Stimulated activated CD4-positive, alpha-beta T cell treated with anti-CD3 and anti-CD28 coated beads, Interleukin-4, amount 100 ng/mL, for 48 hours (primary cell): ENCODE results near the gene GOLGA8N.
"Not testable (repeated sequence)": the region's sequence is repeated elsewhere in the genome, so short reads cannot be mapped to it uniquely, and the experiment has no call there.

Experiments
- DNase-seq, 2 donors: peaks; one replicate each; pipeline ENCODE4 v3.0.0-alpha.2; 2020; ENCODE audit warnings: low read depth in 2 of 2

Gene GOLGA8N

DNA sequence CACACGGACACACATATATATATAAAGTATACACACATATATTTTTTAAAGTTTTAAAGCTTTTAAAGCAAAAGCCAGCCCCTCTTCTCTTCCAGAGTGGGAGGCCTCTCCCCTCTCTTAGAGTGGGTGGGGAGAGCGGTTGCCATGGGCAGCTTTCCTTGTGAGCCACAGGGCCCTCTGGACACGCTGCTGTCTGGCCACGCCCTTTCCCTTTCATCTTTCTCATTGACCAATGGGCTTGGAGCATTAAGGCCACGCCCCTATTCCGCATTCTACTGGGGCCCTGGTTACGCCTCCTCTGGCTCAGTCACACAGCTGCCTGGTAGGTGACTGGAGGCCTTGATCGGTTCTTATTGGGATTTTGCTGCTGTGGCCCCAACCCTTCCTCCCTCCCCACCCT, at the start of gene GOLGA8N:
Gene GOLGA8N, plus strand, starts transcription at position 306 of the 400 bp plus-strand sequence.
- DNase-seq = not testable (repeated sequence)

DNA sequence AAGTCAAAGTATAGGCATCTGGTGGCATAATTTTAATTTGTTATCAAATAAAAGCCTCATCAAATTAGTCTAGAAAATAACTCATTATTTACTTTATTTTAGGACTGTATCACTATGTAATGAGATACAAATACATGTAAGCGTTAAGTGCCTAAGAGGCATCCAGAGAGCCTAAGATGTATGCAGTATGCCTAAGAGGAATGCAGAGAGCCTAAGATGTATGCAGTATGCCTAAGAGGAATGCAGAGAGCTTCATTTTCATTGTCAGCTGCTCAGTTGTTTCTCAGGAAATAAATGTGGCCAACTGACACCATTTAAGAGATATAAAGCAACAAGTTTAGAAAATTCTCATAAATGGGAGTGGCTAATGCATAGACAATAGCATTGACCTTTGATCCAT, 49.8 kb upstream of the GOLGA8N start:
- not testable (repeated sequence) for DNase-seq

DNA sequence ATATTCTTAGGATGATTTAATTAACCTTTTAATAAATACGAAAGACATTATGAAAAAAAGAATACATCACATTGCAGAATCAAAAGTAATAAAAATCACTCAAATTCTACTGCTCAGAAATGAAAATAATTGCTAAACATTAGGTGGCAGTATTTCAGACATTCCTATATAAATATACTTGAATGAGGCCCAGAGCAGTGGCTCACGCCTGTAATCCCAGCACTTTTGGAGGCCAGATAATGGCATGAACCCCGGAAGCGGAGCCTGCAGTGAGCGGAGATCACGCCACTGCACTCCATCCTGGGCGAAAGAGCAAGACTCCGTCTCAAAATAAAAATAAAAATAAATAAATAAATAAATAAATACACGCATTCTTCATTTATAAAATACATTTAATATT, 48.1 kb upstream of the GOLGA8N start:
- not testable (repeated sequence) for DNase-seq

DNA sequence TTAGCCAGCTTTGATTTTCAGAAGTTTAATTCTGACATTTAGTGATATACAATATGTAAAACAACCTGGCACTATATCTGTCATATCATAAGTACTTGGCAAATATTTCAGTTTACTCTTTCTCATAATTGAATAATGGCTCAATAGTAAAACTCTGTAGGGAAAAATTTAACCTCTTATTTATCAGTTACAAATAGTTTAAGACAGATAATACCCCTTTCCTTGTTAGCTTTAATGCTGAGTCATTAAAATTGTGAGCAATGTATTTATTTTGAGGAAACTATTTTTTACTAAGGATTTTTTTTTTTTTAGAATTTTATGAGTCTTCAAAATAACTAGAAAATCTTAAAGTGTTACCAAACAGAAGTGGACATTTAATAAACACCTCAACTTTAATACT, 38.7 kb upstream of the GOLGA8N start:
- not testable (repeated sequence) for DNase-seq

DNA sequence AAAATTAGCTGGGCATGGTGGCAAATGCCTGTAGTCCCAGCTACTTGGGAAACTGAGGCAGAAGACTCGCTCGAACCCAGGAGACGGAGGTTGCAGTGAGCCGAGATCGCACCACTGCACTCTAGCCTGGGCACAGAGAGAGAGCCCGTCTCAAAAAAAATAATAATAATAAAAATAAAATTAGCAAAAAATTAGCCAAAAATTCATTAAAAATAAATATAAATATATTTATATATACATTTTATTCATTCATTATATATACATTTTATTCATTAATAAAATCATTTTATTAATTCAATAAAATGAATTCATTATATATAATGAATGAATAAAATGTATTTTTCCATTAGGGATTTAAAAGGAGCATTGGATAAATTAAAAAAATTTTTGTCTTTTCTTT, 31.1 kb upstream of the GOLGA8N start:
- not testable (repeated sequence) for DNase-seq

DNA sequence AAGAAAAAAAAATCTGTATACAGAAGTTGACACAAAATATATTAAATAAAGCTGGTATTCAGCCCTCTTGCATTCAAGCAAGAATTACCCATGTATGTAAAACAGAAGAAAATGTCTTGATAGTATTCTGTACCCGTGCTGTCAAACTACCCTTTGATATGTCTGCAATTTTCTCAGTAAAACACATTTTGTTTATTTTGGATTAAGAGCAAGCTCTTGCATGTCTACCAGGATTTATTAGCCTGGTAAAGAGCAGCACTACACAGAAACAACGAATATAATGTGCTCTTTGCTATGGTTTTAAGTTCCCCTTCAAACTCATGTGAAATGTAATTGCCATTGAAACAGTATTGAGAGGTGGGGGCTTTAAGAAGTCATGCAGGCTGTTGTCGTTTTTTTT, 24.3 kb upstream of the GOLGA8N start:
- DNase-seq = not testable (repeated sequence)

DNA sequence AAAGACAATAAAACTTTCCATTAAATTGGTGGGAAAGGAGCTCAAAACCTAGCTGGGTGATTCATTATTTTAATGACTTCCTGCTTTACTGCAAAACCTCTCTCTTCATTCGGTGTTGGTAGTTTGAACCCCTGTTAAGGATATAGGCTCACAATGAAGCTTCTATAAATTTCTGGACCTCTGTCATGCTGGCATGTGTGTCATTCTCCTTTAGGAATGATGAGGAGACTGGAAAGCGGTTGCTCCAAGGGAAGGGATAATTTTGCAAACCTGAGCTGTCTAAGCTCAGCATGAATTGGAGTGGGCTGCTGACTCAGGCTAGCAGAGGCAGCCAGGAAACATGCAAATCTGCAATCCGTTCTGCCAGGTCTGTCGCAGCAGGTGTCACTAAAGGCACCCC, 14.8 kb upstream of the GOLGA8N start:
- not testable (repeated sequence) for DNase-seq

DNA sequence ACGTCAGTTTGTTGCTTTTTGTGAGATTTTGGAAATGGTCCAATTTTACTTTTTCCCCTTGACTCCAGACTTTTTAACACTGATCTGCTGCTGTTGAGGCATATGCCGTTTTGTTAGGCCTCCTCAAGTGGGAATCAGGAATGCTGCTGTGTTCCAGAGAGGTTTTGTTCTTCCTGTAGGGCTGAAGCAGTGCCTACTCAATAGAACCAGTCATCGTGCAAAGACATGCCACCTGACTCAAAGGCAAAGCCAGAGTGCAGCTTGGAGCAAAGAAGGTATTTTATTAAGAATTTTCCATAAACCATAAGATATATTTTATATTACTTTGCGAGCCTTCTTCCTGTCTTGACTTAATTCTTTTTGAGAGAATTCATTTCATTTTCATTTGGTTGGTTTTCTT, 7.4 kb upstream of the GOLGA8N start:
- not testable (repeated sequence) for DNase-seq

DNA sequence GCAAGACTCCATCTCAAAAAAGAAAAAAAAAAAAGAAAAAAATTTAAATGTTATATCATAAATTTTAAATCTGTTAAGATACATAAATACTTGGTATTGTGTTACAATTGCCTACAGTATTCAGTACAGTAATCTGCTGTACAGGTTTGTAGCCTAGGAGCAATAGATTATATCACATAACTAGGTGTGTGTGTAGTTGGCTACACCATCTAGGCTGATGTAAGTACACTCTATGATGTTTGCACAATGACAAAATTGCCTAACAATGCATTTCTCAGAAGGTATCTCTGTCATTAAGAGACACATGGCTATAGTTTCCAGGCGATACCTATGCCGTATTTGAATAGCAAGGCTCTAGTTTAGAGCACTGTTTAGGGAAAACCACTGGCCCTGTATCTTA, 16.3 kb downstream of the GOLGA8N start:
- DNase-seq = not testable (repeated sequence)

DNA sequence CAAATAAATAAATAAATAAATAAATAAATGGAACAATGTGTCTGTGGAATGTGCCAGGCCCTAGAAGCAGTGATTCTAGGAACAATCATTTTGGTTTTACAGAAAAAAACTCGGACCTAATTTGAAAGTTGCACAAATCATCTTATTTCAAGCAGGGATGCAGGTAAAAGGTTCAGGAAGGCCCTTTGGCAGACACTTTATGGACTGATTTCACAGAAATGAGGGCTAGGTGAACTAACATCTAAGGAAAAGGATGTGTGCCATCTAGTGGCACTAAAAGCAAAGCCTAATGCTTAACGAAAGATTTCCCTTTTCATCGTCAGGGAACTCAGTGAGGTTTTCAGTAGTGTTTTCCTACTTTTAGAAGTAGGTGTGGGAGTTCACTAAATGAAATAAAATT, 17.5 kb downstream of the GOLGA8N start:
- not testable (repeated sequence) for DNase-seq

DNA sequence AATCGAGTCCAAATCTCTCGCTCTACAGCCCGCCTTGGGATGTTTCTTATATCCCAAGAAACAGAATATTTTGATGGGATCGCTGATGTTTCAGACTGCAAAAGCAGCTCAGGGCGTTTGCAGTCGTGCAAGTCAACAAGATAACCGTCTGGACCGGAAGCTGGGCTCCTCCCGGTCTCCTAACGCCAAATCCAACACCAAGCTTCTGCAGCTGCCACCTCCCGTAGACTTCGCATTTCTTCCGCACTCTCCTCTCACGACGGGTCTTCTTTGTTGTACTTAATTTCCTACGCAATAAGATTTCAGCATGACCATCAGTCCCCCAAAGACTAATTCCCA, 21.4 kb downstream of the GOLGA8N start:
- not testable (repeated sequence) for DNase-seq

DNA sequence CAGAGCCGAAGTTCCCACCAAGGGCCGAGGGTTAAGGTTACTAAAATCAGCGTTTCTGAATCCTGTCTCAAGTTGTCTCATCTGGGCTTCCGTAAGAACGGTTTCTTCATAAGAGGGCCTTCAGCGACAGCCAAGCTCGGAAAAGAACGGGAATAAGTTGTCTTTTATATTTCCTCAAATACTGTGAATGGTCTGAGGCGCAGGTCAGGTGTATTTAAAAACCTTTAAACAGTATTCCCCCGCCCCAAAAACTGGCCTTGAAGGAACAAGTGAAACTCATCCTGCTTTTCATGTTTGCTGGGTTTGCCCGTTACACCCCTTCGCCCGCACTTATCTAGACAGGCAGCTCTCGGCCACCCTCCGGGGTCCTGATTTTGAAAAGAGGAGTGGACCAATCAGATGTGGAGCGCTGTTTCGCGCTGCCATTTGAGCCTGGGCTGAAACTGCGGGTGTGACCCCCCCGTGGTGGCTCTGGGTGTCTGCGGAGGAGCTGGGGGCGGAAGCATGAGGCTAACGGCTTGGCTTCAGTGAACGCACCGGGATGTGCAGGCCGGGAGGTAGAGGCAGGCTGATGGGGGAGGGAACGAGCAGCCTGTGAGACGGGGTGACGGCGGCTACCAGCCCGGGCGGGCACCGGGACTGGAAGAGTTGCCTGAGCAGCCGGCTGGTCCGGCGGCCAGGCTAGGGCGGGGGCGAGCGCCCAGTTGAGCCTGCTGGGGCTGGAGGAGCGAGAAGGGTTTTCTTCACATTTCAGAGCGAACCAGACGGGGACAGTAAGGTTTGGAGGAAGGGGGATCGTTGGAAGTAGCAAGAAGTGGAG, 22.0 kb downstream of the GOLGA8N start, which contains the start of gene ARHGAP11A:
Gene ARHGAP11A, plus strand, starts transcription at position 454 of the 820 bp plus-strand sequence. CDS start 708 bp downstream, outside the sequence.
- DNase-seq = peak; percentile 75 to 81

DNA sequence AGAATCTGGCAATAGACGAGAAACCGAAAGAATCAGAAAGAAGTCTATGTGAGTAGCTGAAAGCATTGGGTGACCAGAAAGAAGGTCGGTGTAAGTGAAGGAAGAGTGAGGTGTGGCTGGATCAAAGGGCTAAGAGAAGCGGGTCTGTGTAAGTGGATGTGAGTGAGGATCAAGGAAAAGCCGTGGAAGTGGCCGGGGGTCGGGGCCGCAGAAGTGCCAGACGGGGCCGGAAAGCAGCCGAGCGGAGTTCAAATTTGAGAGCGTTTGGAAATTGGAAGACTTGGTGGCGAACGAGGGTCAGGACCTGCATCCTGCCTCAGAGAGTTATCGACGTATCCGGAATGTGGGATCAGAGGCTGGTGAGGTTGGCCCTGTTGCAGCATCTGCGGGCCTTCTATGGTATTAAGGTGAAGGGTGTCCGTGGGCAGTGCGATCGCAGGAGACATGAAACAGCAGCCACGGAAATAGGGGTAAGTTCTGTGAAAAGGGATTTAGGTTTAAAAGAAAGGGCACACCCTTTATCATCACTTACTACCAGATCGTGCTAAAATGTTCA, 22.7 kb downstream of the GOLGA8N start:
- not testable (repeated sequence) for DNase-seq

DNA sequence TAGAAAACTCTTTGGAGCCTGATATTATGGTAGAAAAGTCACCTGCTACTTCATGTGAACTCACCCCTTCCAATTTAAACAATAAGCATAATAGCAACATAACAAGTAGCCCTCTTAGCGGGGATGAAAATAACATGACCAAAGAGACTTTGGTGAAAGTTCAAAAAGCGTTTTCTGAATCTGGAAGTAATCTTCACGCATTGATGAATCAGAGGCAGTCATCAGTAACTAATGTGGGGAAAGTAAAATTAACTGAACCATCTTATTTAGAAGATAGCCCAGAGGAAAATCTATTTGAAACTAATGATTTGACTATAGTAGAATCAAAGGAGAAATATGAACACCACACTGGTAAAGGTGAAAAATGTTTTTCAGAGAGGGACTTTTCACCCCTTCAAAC, 43.2 kb downstream of the GOLGA8N start:
- no peak for DNase-seq

DNA sequence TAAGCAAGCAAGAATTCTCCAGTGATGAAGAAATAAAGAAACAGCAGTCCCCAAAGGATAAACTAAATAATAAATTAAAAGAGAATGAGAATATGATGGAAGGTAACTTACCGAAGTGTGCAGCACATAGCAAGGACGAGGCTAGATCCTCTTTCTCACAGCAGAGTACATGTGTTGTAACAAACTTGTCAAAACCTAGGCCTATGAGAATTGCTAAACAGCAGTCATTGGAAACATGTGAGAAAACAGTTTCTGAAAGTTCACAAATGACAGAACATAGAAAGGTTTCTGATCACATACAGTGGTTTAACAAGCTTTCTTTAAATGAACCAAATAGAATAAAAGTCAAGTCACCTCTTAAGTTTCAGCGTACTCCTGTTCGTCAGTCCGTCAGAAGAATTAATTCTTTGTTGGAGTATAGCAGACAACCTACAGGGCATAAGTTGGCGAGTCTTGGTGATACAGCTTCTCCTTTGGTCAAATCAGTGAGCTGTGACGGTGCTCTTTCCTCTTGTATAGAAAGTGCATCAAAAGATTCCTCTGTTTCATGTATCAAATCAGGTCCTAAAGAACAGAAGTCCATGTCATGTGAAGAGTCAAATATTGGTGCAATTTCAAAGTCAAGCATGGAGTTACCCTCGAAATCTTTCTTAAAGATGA, 43.8 kb downstream of the GOLGA8N start:
- DNase-seq = no peak

DNA sequence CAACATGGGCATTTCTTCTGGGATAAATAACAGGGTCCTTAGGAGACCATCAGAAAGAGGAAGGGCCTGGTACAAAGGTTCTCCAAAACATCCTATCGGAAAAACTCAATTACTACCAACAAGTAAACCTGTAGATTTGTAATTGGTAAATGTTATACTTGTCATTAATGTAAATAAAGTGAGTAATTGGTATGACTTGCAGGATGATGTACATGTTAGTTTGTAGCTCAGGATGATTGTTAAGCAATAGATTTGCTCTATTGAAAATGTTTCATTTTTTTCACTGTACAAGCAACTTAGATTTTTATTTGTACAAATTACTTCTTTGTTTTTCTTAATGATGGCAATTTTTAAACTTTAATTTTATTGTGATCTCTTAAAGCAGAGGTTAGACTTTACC, 44.4 kb downstream of the GOLGA8N start:
- no peak for DNase-seq

DNA sequence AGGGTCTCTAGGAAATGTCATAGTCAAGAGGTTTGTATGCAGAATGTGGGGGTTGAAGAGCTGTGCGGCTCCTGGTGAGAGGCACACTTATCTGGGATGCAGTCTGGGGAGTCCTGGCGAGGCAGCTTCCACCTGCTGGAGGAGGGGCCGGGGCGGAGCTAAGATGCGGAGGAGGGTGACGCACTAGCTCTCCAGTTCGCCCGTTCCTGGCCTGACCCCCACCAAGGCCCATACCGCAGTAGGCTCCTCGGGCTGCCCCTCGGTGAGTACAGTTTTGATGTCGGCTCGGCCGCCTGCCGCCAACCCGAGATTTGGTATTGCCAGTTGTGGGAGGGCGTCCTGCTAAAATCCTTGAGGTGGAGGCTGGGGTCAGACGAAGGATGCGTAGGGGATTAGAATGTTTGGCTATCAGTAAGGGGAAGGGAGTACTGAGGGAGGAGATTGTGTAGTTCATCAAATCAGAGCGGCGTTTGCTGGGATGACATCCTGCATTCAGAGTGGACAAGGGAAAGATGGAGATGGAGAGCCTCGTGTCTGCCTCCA, 48.3 kb downstream of the GOLGA8N start, which contains the start of gene SCG5:
Gene SCG5, plus strand, starts transcription at position 194 of the 543 bp plus-strand sequence. CDS start 1,883 bp downstream, outside the sequence.
- no peak for DNase-seq

DNA sequence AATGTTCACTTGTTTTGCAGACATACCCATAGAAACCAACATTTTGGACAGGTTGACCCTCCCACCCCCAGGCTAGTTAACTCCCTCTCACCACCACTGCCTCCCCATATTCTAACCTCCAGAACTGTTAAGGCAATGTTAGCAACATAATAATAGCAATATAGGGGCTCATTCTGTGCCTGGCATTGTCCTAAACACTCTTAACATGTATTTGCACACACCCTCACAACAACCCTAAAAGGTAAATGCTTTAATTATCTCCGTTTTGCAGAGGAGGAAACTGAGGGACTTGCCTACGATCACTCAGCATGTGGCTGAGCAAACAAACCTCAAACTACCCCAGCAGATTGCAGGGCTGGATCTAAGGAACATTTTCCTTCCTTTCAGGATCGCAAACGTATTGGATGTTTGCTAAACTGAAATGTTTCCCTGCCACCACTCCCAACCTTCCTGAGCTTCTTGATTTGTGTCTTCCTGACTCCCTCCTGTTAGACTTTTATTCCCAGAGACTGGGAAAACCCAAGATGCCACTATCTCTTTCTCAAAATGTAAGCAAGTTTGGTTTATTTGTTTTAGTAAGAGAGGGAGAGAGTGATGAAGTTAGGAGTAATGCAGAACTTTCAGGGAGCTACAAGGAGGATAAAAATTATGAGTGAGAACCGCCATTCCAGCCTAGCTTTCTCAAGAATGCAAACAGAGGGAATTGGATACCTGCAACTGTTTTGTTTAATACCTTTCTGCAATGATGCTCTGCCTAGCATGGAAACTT, 49.6 kb downstream of the GOLGA8N start:
- no peak for DNase-seq

DNA sequence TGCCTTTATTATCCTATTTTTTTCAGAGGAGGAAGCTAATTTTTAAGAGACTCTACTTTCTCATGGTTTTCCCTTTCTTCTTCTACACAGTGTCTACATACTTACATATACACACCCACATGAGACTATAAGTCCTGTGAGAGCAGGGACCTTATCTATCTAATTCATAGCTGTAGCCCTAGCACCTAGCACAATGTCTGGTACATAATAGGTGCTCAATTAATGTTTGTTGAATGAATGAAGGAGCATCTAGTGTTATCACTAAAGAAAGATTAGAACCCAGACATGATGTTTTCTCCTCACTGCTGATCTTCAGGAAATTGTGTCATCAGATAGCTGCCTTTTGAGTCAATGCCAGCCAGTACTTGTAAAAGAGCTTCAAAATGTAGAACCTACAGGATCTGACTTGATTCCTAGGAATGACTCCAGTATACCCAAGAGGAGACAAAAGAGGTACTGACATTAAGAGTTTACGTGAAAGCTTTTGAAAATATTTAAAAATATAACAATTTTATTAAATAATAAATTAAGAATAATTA, 50.7 kb downstream of the GOLGA8N start:
- no peak for DNase-seq

DNA sequence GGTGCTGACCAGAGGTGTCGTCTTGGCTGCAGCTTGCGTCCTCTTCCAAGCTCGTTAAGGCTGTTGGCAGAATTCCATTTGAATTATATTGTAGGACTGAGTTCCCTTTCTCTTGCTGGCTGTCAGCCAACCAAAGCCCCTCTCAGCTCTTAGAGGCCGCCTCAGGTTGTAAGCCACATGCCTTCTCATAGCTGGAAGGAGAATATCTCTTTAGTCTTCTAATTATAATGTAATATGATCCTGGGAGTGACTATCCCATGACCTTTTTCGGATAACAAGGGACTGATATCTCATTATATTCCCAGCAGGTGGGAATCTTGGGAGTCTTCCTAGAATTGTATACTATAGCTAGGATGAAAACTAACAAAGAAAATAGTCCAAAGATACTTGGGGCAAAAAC, 53.0 kb downstream of the GOLGA8N start:
- DNase-seq = no peak

DNA sequence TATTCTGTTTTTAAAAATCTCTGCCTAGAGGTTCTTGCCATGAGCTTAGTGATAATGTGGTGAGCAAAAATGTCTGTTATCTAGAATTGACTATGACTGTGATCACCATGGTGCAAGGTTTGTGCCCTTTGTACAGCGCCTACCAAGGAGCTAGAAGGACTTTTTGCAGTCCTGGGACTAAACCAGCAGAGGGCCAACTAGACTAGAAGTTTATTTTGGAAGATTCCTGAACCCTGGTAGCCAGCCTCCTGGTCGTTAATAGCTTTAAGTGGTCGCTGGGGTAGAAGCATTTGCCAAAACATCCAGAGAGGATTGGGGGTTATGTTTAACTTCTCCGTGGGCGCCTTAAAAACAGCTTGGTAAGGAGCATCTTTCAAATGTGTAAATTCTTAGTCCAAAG, 56.1 kb downstream of the GOLGA8N start:
- no peak for DNase-seq
